Caki2 (cell line): ENCODE measurements around the gene FMN2. TPM values are rescaled to one million over a fixed set of nuclear protein-coding genes. Genes with fewer than 3 reads are reported as not detected.
"Not testable (repeated sequence)": the region's sequence is repeated elsewhere in the genome, so short reads cannot be mapped to it uniquely, and the experiment has no call there.

Experiments
- DNase-seq: peaks from one replicate; pipeline ENCODE4 v3.0.0-alpha.2; 2015; ENCODE audit warnings: low read depth
- in situ Hi-C: cut with HindIII; loops from 2 replicates; pipeline ENCODE4 v1.10.0; 2016; ENCODE audit warnings: low sequenced_read_pairs, low pct_unique_long_range_greater_than_20kb, mixed read lengths
- total RNA-seq: library from RNA; depleted of rRNA; stranded (reverse); fragments of >200 nt; shearing (Covaris generic); gene quantifications from 2 replicates; pipeline ENCODE4 v1.2.3, GENCODE V29; 2014; ENCODE audit warnings: low replicate concordance

The FMN2 gene
- total RNA-seq, 1 experiment from 2014 or later: 1.3 TPM

GRCh38 chr1:240314845-240315801 is 223.4 kb downstream of the FMN2 start:
- no peak for DNase-seq
- in situ Hi-C loops: no loop called here

- no peak for DNase-seq
- in situ Hi-C loops: no loop called here
These were observed 228.3 kb downstream of the FMN2 start for GRCh38 chr1:240319998-240320397.

GRCh38 chr1:240320659-240321058 is 229.0 kb downstream of the FMN2 start:
- in situ Hi-C loops: no loop called here
- no peak for DNase-seq

- in situ Hi-C loops: no loop called here
- no peak for DNase-seq
These were observed 231.3 kb downstream of the FMN2 start for GRCh38 chr1:240322943-240323342.

- in situ Hi-C loops, DNase-seq: not testable (repeated sequence)
These were observed 236.7 kb downstream of the FMN2 start for GRCh38 chr1:240328382-240328781.

- in situ Hi-C loops: no loop called here
- DNase-seq: no peak
These were observed 237.8 kb downstream of the FMN2 start for GRCh38 chr1:240329443-240329842.

GRCh38 chr1:240332672-240333071 is 241.0 kb downstream of the FMN2 start:
- in situ Hi-C loops: no loop called here
- DNase-seq: no peak

GRCh38 chr1:240337781-240338180 is 246.1 kb downstream of the FMN2 start:
- no peak for DNase-seq
- in situ Hi-C loops: no loop called here

- in situ Hi-C loops: no loop called here
- DNase-seq: no peak
These were observed 247.2 kb downstream of the FMN2 start for GRCh38 chr1:240338837-240339236.

- DNase-seq: no peak
- in situ Hi-C loops: no loop called here
These were observed 249.9 kb downstream of the FMN2 start for GRCh38 chr1:240341365-240342250.

- in situ Hi-C loops: no loop called here
- DNase-seq: no peak
These were observed 250.6 kb downstream of the FMN2 start for GRCh38 chr1:240342251-240342625.

GRCh38 chr1:240343045-240343444 is 251.4 kb downstream of the FMN2 start:
- no peak for DNase-seq
- in situ Hi-C loops: no loop called here

GRCh38 chr1:240343966-240344365 is 252.3 kb downstream of the FMN2 start:
- no peak for DNase-seq
- in situ Hi-C loops: no loop called here

- no peak for DNase-seq
- in situ Hi-C loops: no loop called here
These were observed 253.2 kb downstream of the FMN2 start for GRCh38 chr1:240344918-240345317.

- in situ Hi-C loops: no loop called here
These were observed 258.0 kb downstream of the FMN2 start for GRCh38 chr1:240349695-240350094.

GRCh38 chr1:240350910-240351331 is 259.2 kb downstream of the FMN2 start:
- in situ Hi-C loops: no loop called here
- no peak for DNase-seq

More at GRCh38 chr1:240349695-240350094, 258.0 kb downstream of the FMN2 start:
- DNase-seq: no peak

GRCh38 chr1:240351690-240352089 is 260.0 kb downstream of the FMN2 start:
- no peak for DNase-seq
- in situ Hi-C loops: no loop called here

- in situ Hi-C loops: no loop called here
- peak; percentile 3 for DNase-seq
These were observed 261.1 kb downstream of the FMN2 start for GRCh38 chr1:240352769-240353168.

GRCh38 chr1:240356568-240356967 is 264.9 kb downstream of the FMN2 start:
- no peak for DNase-seq
- in situ Hi-C loops: no loop called here
